Hepatocyte (in vitro differentiated cells): ENCODE results near the gene CA5B.
"Not testable (repeated sequence)": the region's sequence is repeated elsewhere in the genome, so short reads cannot be mapped to it uniquely, and the experiment has no call there.

ENCODE experiments used
- CTCF ChIP-seq: fragments of 200-600 bp; sonication (generic); IDR thresholded peaks from 2 replicates; pipeline ENCODE4 v1.5.1; 2016; ENCODE audit warnings: antibody characterized with exemption, mild to moderate bottlenecking; ENCODE audit not compliant: poor library complexity
- EZH2phosphoT487 ChIP-seq: fragments of 200-600 bp; sonication (generic); IDR thresholded peaks from one replicate; pipeline ENCODE4 v1.6.1; 2018; ENCODE audit warnings: antibody characterized with exemption, mild to moderate bottlenecking, low read depth, moderate library complexity; ENCODE audit not compliant: unreplicated experiment, severe bottlenecking

GRCh38 chrX:15746651-15747050, 8.6 kb downstream of the CA5B start:
- TF ChIP-seq CTCF, EZH2phosphoT487: not testable (repeated sequence)
